ENCODE data around the gene FAT1.

Gene FAT1

DNA sequence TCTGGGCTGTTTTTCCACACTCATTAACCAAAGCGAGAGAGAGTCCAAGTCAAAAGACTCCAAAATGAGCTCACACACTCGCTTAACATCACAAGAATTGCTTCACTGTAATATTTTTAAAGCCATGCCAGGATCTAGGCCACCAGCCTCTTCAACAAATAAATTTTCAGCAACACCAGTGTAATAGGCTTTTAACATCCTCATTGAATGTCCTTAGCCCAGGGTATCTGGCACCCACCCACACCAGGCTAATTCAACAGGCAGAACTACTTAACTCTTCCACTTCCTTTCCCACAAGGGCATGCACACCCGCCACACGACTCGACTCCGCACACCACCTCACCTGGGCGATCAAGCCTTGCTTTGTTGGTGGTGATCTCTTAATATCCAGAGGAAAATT, 34.2 kb downstream of the FAT1 start:
- H3K27me3 ChIP-seq (ENCODE audit: control insufficient read depth in 1 of 2, insufficient read depth in 2 of 2, low read length in 2 of 2), result no peaks in the 10 kb centered on the region
- H3K9ac ChIP-seq (ENCODE audit: low read depth in 1 of 2, low read length in 2 of 2), result no peak overlapping the region
- no peak overlapping the region for H3K27ac ChIP-seq (ENCODE audit: low read depth, low read length)
- H3K4me3 ChIP-seq (ENCODE audit: low read depth in 1 of 2, low read length in 2 of 2), result no peak overlapping the region
- H3K36me3 ChIP-seq (ENCODE audit: control insufficient read depth in 1 of 2, insufficient read depth in 2 of 2, low read length in 2 of 2), result peaks cover 0 to 10% of the 10 kb centered on the region in 2 donors
- no peaks in the 10 kb centered on the region for H3K9me3 ChIP-seq (ENCODE audit: control insufficient read depth in 1 of 2, low read length in 2 of 2)
- peaks cover 12 to 37% of the 10 kb centered on the region in 2 donors for H3K4me1 ChIP-seq (ENCODE audit: control insufficient read depth in 1 of 2, insufficient read depth in 2 of 2, low read length in 2 of 2)

GRCh38 chr4:186688150-186688943, 35.3 kb downstream of the FAT1 start:
- Histone ChIP-seq H3K27ac (ENCODE audit: low read depth, low read length) (no peak overlapping the region), H3K36me3 (ENCODE audit: control insufficient read depth in 1 of 2, insufficient read depth in 2 of 2, low read length in 2 of 2) (peaks cover 0 to 10% of the 10 kb centered on the region in 2 donors)

DNA sequence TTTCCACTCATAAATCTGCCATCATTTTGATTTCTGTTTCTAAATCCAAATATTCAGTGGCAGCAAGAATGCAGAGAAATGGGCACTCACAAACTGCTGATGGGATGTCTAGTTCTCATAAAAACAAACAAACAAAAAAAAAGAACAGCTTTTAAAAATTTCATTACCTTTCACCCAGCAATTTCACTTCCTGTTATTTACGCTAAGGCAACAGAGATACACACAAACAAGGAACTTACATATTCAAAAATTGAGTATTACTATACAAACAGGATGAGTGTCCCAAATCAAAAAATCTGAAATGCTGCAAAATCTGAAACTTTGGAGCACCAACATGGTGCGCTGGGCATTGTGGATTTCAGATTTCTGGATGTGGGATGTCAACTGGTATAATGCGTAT, 36.4 kb downstream of the FAT1 start:
- H3K27ac ChIP-seq (ENCODE audit: low read depth, low read length), result no peak overlapping the region
- no peak overlapping the region for H3K9ac ChIP-seq (ENCODE audit: low read depth in 1 of 2, low read length in 2 of 2)
- H3K4me1 ChIP-seq (ENCODE audit: control insufficient read depth in 1 of 2, insufficient read depth in 2 of 2, low read length in 2 of 2), result peaks cover 7 to 25% of the 10 kb centered on the region in 2 donors
- H3K27me3 ChIP-seq (ENCODE audit: control insufficient read depth in 1 of 2, insufficient read depth in 2 of 2, low read length in 2 of 2), result no peaks in the 10 kb centered on the region
- no peak overlapping the region for H3K4me3 ChIP-seq (ENCODE audit: low read depth in 1 of 2, low read length in 2 of 2)
- H3K36me3 ChIP-seq (ENCODE audit: control insufficient read depth in 1 of 2, insufficient read depth in 2 of 2, low read length in 2 of 2), result peaks cover 0 to 9% of the 10 kb centered on the region in 2 donors
- no peaks in the 10 kb centered on the region for H3K9me3 ChIP-seq (ENCODE audit: control insufficient read depth in 1 of 2, low read length in 2 of 2)

More at GRCh38 chr4:186688150-186688943, 35.3 kb downstream of the FAT1 start:
- Histone ChIP-seq H3K9ac (ENCODE audit: low read depth in 1 of 2, low read length in 2 of 2) (no peak overlapping the region), H3K27me3 (ENCODE audit: control insufficient read depth in 1 of 2, insufficient read depth in 2 of 2, low read length in 2 of 2) (no peaks in the 10 kb centered on the region), H3K4me3 (ENCODE audit: low read depth in 1 of 2, low read length in 2 of 2) (no peak overlapping the region), H3K9me3 (ENCODE audit: control insufficient read depth in 1 of 2, low read length in 2 of 2) (no peaks in the 10 kb centered on the region), H3K4me1 (ENCODE audit: control insufficient read depth in 1 of 2, insufficient read depth in 2 of 2, low read length in 2 of 2) (peaks cover 11 to 33% of the 10 kb centered on the region in 2 donors)

GRCh38 chr4:186685767-186686183, 37.9 kb downstream of the FAT1 start:
- Histone ChIP-seq H3K9me3 (ENCODE audit: control insufficient read depth in 1 of 2, low read length in 2 of 2) (no peaks in the 10 kb centered on the region), H3K27ac (ENCODE audit: low read depth, low read length) (no peak overlapping the region), H3K27me3 (ENCODE audit: control insufficient read depth in 1 of 2, insufficient read depth in 2 of 2, low read length in 2 of 2) (no peaks in the 10 kb centered on the region), H3K4me3 (ENCODE audit: low read depth in 1 of 2, low read length in 2 of 2) (no peak overlapping the region), H3K9ac (ENCODE audit: low read depth in 1 of 2, low read length in 2 of 2) (no peak overlapping the region), H3K36me3 (ENCODE audit: control insufficient read depth in 1 of 2, insufficient read depth in 2 of 2, low read length in 2 of 2) (peaks cover 0 to 9% of the 10 kb centered on the region in 2 donors), H3K4me1 (ENCODE audit: control insufficient read depth in 1 of 2, insufficient read depth in 2 of 2, low read length in 2 of 2) (peaks cover 7 to 25% of the 10 kb centered on the region in 2 donors)

DNA sequence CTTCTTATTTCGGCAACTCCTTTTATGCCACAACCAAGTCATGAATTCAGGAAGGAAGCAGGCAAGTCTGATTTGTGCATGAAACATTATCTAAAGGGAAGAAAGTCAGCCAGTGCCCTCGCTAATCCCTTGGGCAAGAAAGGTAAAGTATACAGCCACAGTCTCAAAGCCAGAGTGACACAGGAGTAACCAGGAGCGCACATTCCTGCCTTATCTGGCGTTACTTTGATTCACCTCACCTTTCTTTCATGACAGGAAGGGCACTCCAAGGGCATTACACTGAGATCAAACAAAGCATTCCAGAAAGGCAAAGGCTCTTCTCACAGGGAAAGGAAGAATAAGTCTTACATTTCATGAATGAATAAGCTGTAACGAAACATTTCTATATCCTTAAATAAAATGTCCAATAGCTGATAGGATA, 38.8 kb downstream of the FAT1 start:
- H3K27me3 ChIP-seq (ENCODE audit: control insufficient read depth in 1 of 2, insufficient read depth in 2 of 2, low read length in 2 of 2), result no peaks in the 10 kb centered on the region
- H3K4me1 ChIP-seq (ENCODE audit: control insufficient read depth in 1 of 2, insufficient read depth in 2 of 2, low read length in 2 of 2), result peaks cover 7 to 25% of the 10 kb centered on the region in 2 donors
- H3K27ac ChIP-seq (ENCODE audit: low read depth, low read length), result no peak overlapping the region
- no peak overlapping the region for H3K4me3 ChIP-seq (ENCODE audit: low read depth in 1 of 2, low read length in 2 of 2)
- H3K36me3 ChIP-seq (ENCODE audit: control insufficient read depth in 1 of 2, insufficient read depth in 2 of 2, low read length in 2 of 2), result peaks cover 0 to 4% of the 10 kb centered on the region in 2 donors
- H3K9ac ChIP-seq (ENCODE audit: low read depth in 1 of 2, low read length in 2 of 2), result no peak overlapping the region
- H3K9me3 ChIP-seq (ENCODE audit: control insufficient read depth in 1 of 2, low read length in 2 of 2), result no peaks in the 10 kb centered on the region

- H3K27me3 ChIP-seq (ENCODE audit: control insufficient read depth in 1 of 2, insufficient read depth in 2 of 2, low read length in 2 of 2), result no peaks in the 10 kb centered on the region
- H3K4me3 ChIP-seq (ENCODE audit: low read depth in 1 of 2, low read length in 2 of 2), result no peak overlapping the region
- H3K36me3 ChIP-seq (ENCODE audit: control insufficient read depth in 1 of 2, insufficient read depth in 2 of 2, low read length in 2 of 2), result peaks cover 0 to 4% of the 10 kb centered on the region in 2 donors
- H3K9me3 ChIP-seq (ENCODE audit: control insufficient read depth in 1 of 2, low read length in 2 of 2), result no peaks in the 10 kb centered on the region
- peaks cover 7 to 25% of the 10 kb centered on the region in 2 donors for H3K4me1 ChIP-seq (ENCODE audit: control insufficient read depth in 1 of 2, insufficient read depth in 2 of 2, low read length in 2 of 2)
- no peak overlapping the region for H3K9ac ChIP-seq (ENCODE audit: low read depth in 1 of 2, low read length in 2 of 2)
- no peak overlapping the region for H3K27ac ChIP-seq (ENCODE audit: low read depth, low read length)
These were observed 39.4 kb downstream of the FAT1 start for GRCh38 chr4:186684220-186684619.

DNA sequence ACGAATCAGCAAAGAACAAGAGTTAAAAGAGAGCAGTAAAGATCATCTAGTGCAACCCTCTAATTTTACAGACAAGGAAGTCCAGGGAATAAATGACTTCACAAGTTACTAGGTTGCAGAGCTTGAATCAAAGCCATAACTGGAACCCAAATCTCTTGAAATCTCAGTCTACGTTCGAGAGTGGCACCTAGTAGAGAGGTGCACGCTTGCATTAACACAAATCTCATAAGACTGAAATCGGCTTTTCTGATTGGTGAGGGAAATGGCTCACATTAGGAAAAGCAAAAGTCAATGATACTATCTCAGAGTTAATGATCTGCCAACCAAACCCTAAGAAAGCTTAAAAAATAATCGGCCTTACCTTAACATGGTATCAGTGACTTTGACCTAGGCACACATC, 43.0 kb downstream of the FAT1 start:
- peaks cover 4 to 10% of the 10 kb centered on the region in 2 donors for H3K4me1 ChIP-seq (ENCODE audit: control insufficient read depth in 1 of 2, insufficient read depth in 2 of 2, low read length in 2 of 2)
- peaks cover 0 to 4% of the 10 kb centered on the region in 2 donors for H3K36me3 ChIP-seq (ENCODE audit: control insufficient read depth in 1 of 2, insufficient read depth in 2 of 2, low read length in 2 of 2)
- H3K9me3 ChIP-seq (ENCODE audit: control insufficient read depth in 1 of 2, low read length in 2 of 2), result no peaks in the 10 kb centered on the region
- H3K4me3 ChIP-seq (ENCODE audit: low read depth in 1 of 2, low read length in 2 of 2), result no peak overlapping the region
- H3K27me3 ChIP-seq (ENCODE audit: control insufficient read depth in 1 of 2, insufficient read depth in 2 of 2, low read length in 2 of 2), result no peaks in the 10 kb centered on the region
- no peak overlapping the region for H3K9ac ChIP-seq (ENCODE audit: low read depth in 1 of 2, low read length in 2 of 2)
- no peak overlapping the region for H3K27ac ChIP-seq (ENCODE audit: low read depth, low read length)

DNA sequence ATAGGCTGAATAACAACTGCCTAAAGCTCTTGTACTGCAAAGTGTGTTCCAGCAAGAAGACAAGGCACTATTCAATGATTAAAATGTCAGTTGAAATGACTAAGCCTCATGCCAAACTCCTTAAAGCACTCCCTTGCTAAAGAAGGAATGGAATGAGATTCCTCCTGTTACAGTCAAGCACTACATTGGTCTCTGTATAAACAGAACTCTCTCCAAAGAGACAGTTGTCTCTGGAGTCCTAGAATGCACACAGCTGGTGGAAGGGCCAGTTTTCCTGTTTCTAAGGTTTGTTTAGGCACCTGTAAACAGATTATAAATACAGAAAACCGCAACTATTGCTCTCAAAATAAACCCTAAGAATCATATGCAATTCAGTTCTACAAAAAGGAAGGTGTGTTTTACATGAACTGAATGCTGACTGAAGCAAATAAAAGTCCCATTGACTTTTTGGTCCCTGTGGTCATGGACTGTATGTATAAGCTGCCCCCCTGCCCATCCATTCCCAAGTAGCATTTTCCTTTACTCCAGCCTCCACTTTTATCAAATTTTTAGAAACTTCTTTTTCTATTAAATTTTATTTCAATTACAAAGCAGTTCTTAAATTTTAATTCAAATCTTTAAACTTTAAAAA, 47.0 kb downstream of the FAT1 start:
- H3K9me3 ChIP-seq (ENCODE audit: control insufficient read depth in 1 of 2, low read length in 2 of 2), result no peaks in the 10 kb centered on the region
- peaks cover 0 to 6% of the 10 kb centered on the region in 2 donors for H3K36me3 ChIP-seq (ENCODE audit: control insufficient read depth in 1 of 2, insufficient read depth in 2 of 2, low read length in 2 of 2)
- H3K4me1 ChIP-seq (ENCODE audit: control insufficient read depth in 1 of 2, insufficient read depth in 2 of 2, low read length in 2 of 2), result no peaks in the 10 kb centered on the region
- no peak overlapping the region for H3K4me3 ChIP-seq (ENCODE audit: low read depth in 1 of 2, low read length in 2 of 2)
- H3K9ac ChIP-seq (ENCODE audit: low read depth in 1 of 2, low read length in 2 of 2), result no peak overlapping the region
- H3K27ac ChIP-seq (ENCODE audit: low read depth, low read length), result no peak overlapping the region
- H3K27me3 ChIP-seq (ENCODE audit: control insufficient read depth in 1 of 2, insufficient read depth in 2 of 2, low read length in 2 of 2), result no peaks in the 10 kb centered on the region

DNA sequence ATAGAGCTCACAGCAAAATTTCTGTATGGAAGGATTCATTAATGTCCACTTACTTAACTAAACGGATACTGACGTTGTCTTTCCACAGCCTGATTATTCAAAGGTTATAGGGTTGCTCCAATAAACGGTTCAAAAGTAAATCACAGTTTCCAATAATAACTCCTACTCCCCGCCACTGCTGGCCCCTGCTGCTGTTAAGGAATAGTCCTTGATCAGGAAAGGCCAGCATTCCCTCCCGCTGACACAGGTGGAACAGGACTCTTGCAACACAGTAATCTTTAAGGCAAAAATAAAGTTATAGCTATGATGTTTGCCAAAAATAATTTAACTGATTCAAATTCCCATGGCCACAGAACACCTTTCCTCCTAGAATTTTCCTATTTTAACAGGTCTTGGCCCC, 53.9 kb downstream of the FAT1 start:
- Histone ChIP-seq H3K36me3 (ENCODE audit: control insufficient read depth in 1 of 2, insufficient read depth in 2 of 2, low read length in 2 of 2) (peaks cover 0 to 19% of the 10 kb centered on the region in 2 donors), H3K4me1 (ENCODE audit: control insufficient read depth in 1 of 2, insufficient read depth in 2 of 2, low read length in 2 of 2) (peaks cover 3 to 15% of the 10 kb centered on the region in 2 donors), H3K9me3 (ENCODE audit: control insufficient read depth in 1 of 2, low read length in 2 of 2) (no peaks in the 10 kb centered on the region), H3K27ac (ENCODE audit: low read depth, low read length) (no peak overlapping the region), H3K9ac (ENCODE audit: low read depth in 1 of 2, low read length in 2 of 2) (no peak overlapping the region), H3K27me3 (ENCODE audit: control insufficient read depth in 1 of 2, insufficient read depth in 2 of 2, low read length in 2 of 2) (no peaks in the 10 kb centered on the region), H3K4me3 (ENCODE audit: low read depth in 1 of 2, low read length in 2 of 2) (no peak overlapping the region)

- H3K4me1 ChIP-seq (ENCODE audit: control insufficient read depth in 1 of 2, insufficient read depth in 2 of 2, low read length in 2 of 2), result peaks cover 3 to 15% of the 10 kb centered on the region in 2 donors
- peaks cover 0 to 19% of the 10 kb centered on the region in 2 donors for H3K36me3 ChIP-seq (ENCODE audit: control insufficient read depth in 1 of 2, insufficient read depth in 2 of 2, low read length in 2 of 2)
- H3K4me3 ChIP-seq (ENCODE audit: low read depth in 1 of 2, low read length in 2 of 2), result no peak overlapping the region
- no peaks in the 10 kb centered on the region for H3K9me3 ChIP-seq (ENCODE audit: control insufficient read depth in 1 of 2, low read length in 2 of 2)
- no peak overlapping the region for H3K9ac ChIP-seq (ENCODE audit: low read depth in 1 of 2, low read length in 2 of 2)
- no peak overlapping the region for H3K27ac ChIP-seq (ENCODE audit: low read depth, low read length)
- no peaks in the 10 kb centered on the region for H3K27me3 ChIP-seq (ENCODE audit: control insufficient read depth in 1 of 2, insufficient read depth in 2 of 2, low read length in 2 of 2)
These were observed 54.4 kb downstream of the FAT1 start for GRCh38 chr4:186669159-186669731.

Measured in duodenal mucosa (tissue), 2 donors.